ENCODE measurements around the gene ACYP2.
A peak's percentile ranks its signal among the peaks of the same experiment; 100 is the strongest.

ACYP2 gene

GRCh38 chr2:54076586-54076985 lies 38.8 kb upstream of the ACYP2 start:
- Histone ChIP-seq H3K9me3 (ENCODE audit: control extremely low read depth in 1 of 5, control insufficient read depth in 4 of 5, insufficient read depth in 2 of 5, low read depth in 1 of 5, low read length in 4 of 5) (no peaks in the 10 kb centered on the region), H3K27me3 (replicated peaks in 2 of 5; ENCODE audit: control insufficient read depth in 4 of 5, insufficient read depth in 5 of 5, low read length in 4 of 5) (no peaks in the 10 kb centered on the region), H3K4me3 (ENCODE audit: control insufficient read depth in 1 of 7, extremely low read depth in 1 of 7, insufficient read depth in 4 of 7, low read depth in 2 of 7, low read length in 6 of 7) (no peak overlapping the region), H3K4me1 (ENCODE audit: control extremely low read depth in 1 of 4, control insufficient read depth in 4 of 4, insufficient read depth in 4 of 4, low read length in 3 of 4) (peaks cover 0 to 11% (median 1%) of the 10 kb centered on the region in 4 experiments), H3K27ac (ENCODE audit: insufficient read depth in 1 of 2, low read depth in 1 of 2, low read length in 2 of 2, poor library complexity in 1 of 2, severe bottlenecking in 2 of 2) (peak overlapping the region in 1 of 2 experiments; percentile 22), H3K36me3 (ENCODE audit: control insufficient read depth in 4 of 4, insufficient read depth in 4 of 4, low read length in 3 of 4) (no peaks in the 10 kb centered on the region)
- no peak for DNase-seq
- WGBS (ENCODE audit: insufficient coverage): no CpG with 5 or more reads among the region's 1 CpG
- ChIA-PET CTCF (interaction anchor here (1.3 kb wide), 1 partner anchor 16 kb away, joined by 3 read pairs; no protein-coding TSS in a partner anchor), POLR2A (no interaction called here)

- peak overlapping the region in 1 of 2 experiments; percentile 52 for H3K27ac ChIP-seq (ENCODE audit: insufficient read depth in 1 of 2, low read depth in 1 of 2, low read length in 2 of 2, poor library complexity in 1 of 2, severe bottlenecking in 2 of 2)
- peaks cover 0 to 11% (median 1%) of the 10 kb centered on the region in 4 experiments for H3K4me1 ChIP-seq (ENCODE audit: control extremely low read depth in 1 of 4, control insufficient read depth in 4 of 4, insufficient read depth in 4 of 4, low read length in 3 of 4)
- H3K36me3 ChIP-seq (ENCODE audit: control insufficient read depth in 4 of 4, insufficient read depth in 4 of 4, low read length in 3 of 4): no peaks in the 10 kb centered on the region
- POLR2A ChIA-PET: no interaction called here
- H3K9me3 ChIP-seq (ENCODE audit: control extremely low read depth in 1 of 5, control insufficient read depth in 4 of 5, insufficient read depth in 2 of 5, low read depth in 1 of 5, low read length in 4 of 5): no peaks in the 10 kb centered on the region
- H3K4me3 ChIP-seq (ENCODE audit: control insufficient read depth in 1 of 7, extremely low read depth in 1 of 7, insufficient read depth in 4 of 7, low read depth in 2 of 7, low read length in 6 of 7): no peak overlapping the region
- WGBS (ENCODE audit: insufficient coverage): 58% methylated on average over 2 of the region's 2 CpGs
- CTCF ChIA-PET: interaction anchor here (1.3 kb wide), 1 partner anchor 15 kb away, joined by 3 read pairs; no protein-coding TSS in a partner anchor
- no peaks in the 10 kb centered on the region for H3K27me3 ChIP-seq (replicated peaks in 2 of 5; ENCODE audit: control insufficient read depth in 4 of 5, insufficient read depth in 5 of 5, low read length in 4 of 5)
- peak; percentile 15 to 61 (median 33) for DNase-seq
Observed at GRCh38 chr2:54077088-54077900, 38.1 kb upstream of the ACYP2 start.

GRCh38 chr2:54079331-54079730 lies 36.1 kb upstream of the ACYP2 start:
- WGBS (ENCODE audit: insufficient coverage): no CpG with 5 or more reads among the region's 2 CpGs
- Histone ChIP-seq H3K9me3 (ENCODE audit: control extremely low read depth in 1 of 5, control insufficient read depth in 4 of 5, insufficient read depth in 2 of 5, low read depth in 1 of 5, low read length in 4 of 5) (no peaks in the 10 kb centered on the region), H3K4me1 (ENCODE audit: control extremely low read depth in 1 of 4, control insufficient read depth in 4 of 4, insufficient read depth in 4 of 4, low read length in 3 of 4) (peaks cover 0 to 11% (median 1%) of the 10 kb centered on the region in 4 experiments), H3K27me3 (replicated peaks in 2 of 5; ENCODE audit: control insufficient read depth in 4 of 5, insufficient read depth in 5 of 5, low read length in 4 of 5) (no peaks in the 10 kb centered on the region), H3K4me3 (ENCODE audit: control insufficient read depth in 1 of 7, extremely low read depth in 1 of 7, insufficient read depth in 4 of 7, low read depth in 2 of 7, low read length in 6 of 7) (no peak overlapping the region), H3K36me3 (ENCODE audit: control insufficient read depth in 4 of 4, insufficient read depth in 4 of 4, low read length in 3 of 4) (no peaks in the 10 kb centered on the region), H3K27ac (ENCODE audit: insufficient read depth in 1 of 2, low read depth in 1 of 2, low read length in 2 of 2, poor library complexity in 1 of 2, severe bottlenecking in 2 of 2) (no peak overlapping the region)
- DNase-seq: no peak
- ChIA-PET CTCF (interaction anchor here (1.0 to 1.6 kb wide), 3 partner anchors 9 to 42 kb away, joined by 3 to 4 read pairs (median 3); no protein-coding TSS in a partner anchor), POLR2A (interaction anchor here (0.6 kb wide), 1 partner anchor 10 kb away, joined by 4 read pairs; no protein-coding TSS in a partner anchor)

- Histone ChIP-seq H3K36me3 (ENCODE audit: control insufficient read depth in 4 of 4, insufficient read depth in 4 of 4, low read length in 3 of 4) (no peaks in the 10 kb centered on the region), H3K4me3 (ENCODE audit: control insufficient read depth in 1 of 7, extremely low read depth in 1 of 7, insufficient read depth in 4 of 7, low read depth in 2 of 7, low read length in 6 of 7) (no peak overlapping the region), H3K4me1 (ENCODE audit: control extremely low read depth in 1 of 4, control insufficient read depth in 4 of 4, insufficient read depth in 4 of 4, low read length in 3 of 4) (peaks cover 0 to 9% (median 1%) of the 10 kb centered on the region in 4 experiments), H3K27me3 (replicated peaks in 2 of 5; ENCODE audit: control insufficient read depth in 4 of 5, insufficient read depth in 5 of 5, low read length in 4 of 5) (no peaks in the 10 kb centered on the region), H3K9me3 (ENCODE audit: control extremely low read depth in 1 of 5, control insufficient read depth in 4 of 5, insufficient read depth in 2 of 5, low read depth in 1 of 5, low read length in 4 of 5) (no peaks in the 10 kb centered on the region), H3K27ac (ENCODE audit: insufficient read depth in 1 of 2, low read depth in 1 of 2, low read length in 2 of 2, poor library complexity in 1 of 2, severe bottlenecking in 2 of 2) (no peak overlapping the region)
- ChIA-PET CTCF (interaction anchor here (0.6 kb wide), 1 partner anchor 1099 kb away, joined by 5 read pairs; no protein-coding TSS in a partner anchor), POLR2A (interaction anchor here (0.6 kb wide), 1 partner anchor 451 kb away, joined by 3 read pairs; no protein-coding TSS in a partner anchor)
- DNase-seq: no peak
- WGBS (ENCODE audit: insufficient coverage): 94% methylated on average over 3 of the region's 6 CpGs
Observed at GRCh38 chr2:54081574-54081973, 33.8 kb upstream of the ACYP2 start.

- Histone ChIP-seq H3K9me3 (ENCODE audit: control extremely low read depth in 1 of 5, control insufficient read depth in 4 of 5, insufficient read depth in 2 of 5, low read depth in 1 of 5, low read length in 4 of 5) (no peaks in the 10 kb centered on the region), H3K27me3 (replicated peaks in 2 of 5; ENCODE audit: control insufficient read depth in 4 of 5, insufficient read depth in 5 of 5, low read length in 4 of 5) (no peaks in the 10 kb centered on the region), H3K27ac (ENCODE audit: insufficient read depth in 1 of 2, low read depth in 1 of 2, low read length in 2 of 2, poor library complexity in 1 of 2, severe bottlenecking in 2 of 2) (no peak overlapping the region), H3K36me3 (ENCODE audit: control insufficient read depth in 4 of 4, insufficient read depth in 4 of 4, low read length in 3 of 4) (no peaks in the 10 kb centered on the region), H3K4me1 (ENCODE audit: control extremely low read depth in 1 of 4, control insufficient read depth in 4 of 4, insufficient read depth in 4 of 4, low read length in 3 of 4) (no peaks in the 10 kb centered on the region), H3K4me3 (ENCODE audit: control insufficient read depth in 1 of 7, extremely low read depth in 1 of 7, insufficient read depth in 4 of 7, low read depth in 2 of 7, low read length in 6 of 7) (no peak overlapping the region)
- POLR2A ChIA-PET: no interaction called here
- 98% methylated on average over 6 of the region's 6 CpGs for WGBS (ENCODE audit: insufficient coverage)
- CTCF ChIA-PET: interaction anchor here (1.3 kb wide), 1 partner anchor 593 kb away, joined by 3 read pairs; no protein-coding TSS in a partner anchor
- no peak for DNase-seq
Observed at GRCh38 chr2:54083021-54083420, 32.4 kb upstream of the ACYP2 start.

- CTCF ChIA-PET: interaction anchor here (1.3 kb wide), 1 partner anchor 593 kb away, joined by 3 read pairs; no protein-coding TSS in a partner anchor
- POLR2A ChIA-PET: no interaction called here
Observed at GRCh38 chr2:54083445-54083844, 32.0 kb upstream of the ACYP2 start.

GRCh38 chr2:54084600-54084999 lies 30.8 kb upstream of the ACYP2 start:
- no peak overlapping the region for H3K4me3 ChIP-seq (ENCODE audit: control insufficient read depth in 1 of 7, extremely low read depth in 1 of 7, insufficient read depth in 4 of 7, low read depth in 2 of 7, low read length in 6 of 7)
- no CpG with 5 or more reads among the region's 3 CpGs for WGBS (ENCODE audit: insufficient coverage)
- H3K4me1 ChIP-seq (ENCODE audit: control extremely low read depth in 1 of 4, control insufficient read depth in 4 of 4, insufficient read depth in 4 of 4, low read length in 3 of 4): no peaks in the 10 kb centered on the region
- ChIA-PET POLR2A (no interaction called here), CTCF (no interaction called here)
- H3K27ac ChIP-seq (ENCODE audit: insufficient read depth in 1 of 2, low read depth in 1 of 2, low read length in 2 of 2, poor library complexity in 1 of 2, severe bottlenecking in 2 of 2): no peak overlapping the region
- H3K27me3 ChIP-seq (replicated peaks in 2 of 5; ENCODE audit: control insufficient read depth in 4 of 5, insufficient read depth in 5 of 5, low read length in 4 of 5): no peaks in the 10 kb centered on the region
- H3K36me3 ChIP-seq (ENCODE audit: control insufficient read depth in 4 of 4, insufficient read depth in 4 of 4, low read length in 3 of 4): no peaks in the 10 kb centered on the region
- no peaks in the 10 kb centered on the region for H3K9me3 ChIP-seq (ENCODE audit: control extremely low read depth in 1 of 5, control insufficient read depth in 4 of 5, insufficient read depth in 2 of 5, low read depth in 1 of 5, low read length in 4 of 5)
- no peak for DNase-seq

More at GRCh38 chr2:54083445-54083844, 32.0 kb upstream of the ACYP2 start:
- Histone ChIP-seq H3K27me3 (replicated peaks in 2 of 5; ENCODE audit: control insufficient read depth in 4 of 5, insufficient read depth in 5 of 5, low read length in 4 of 5) (no peaks in the 10 kb centered on the region), H3K9me3 (ENCODE audit: control extremely low read depth in 1 of 5, control insufficient read depth in 4 of 5, insufficient read depth in 2 of 5, low read depth in 1 of 5, low read length in 4 of 5) (no peaks in the 10 kb centered on the region), H3K36me3 (ENCODE audit: control insufficient read depth in 4 of 4, insufficient read depth in 4 of 4, low read length in 3 of 4) (no peaks in the 10 kb centered on the region), H3K4me3 (ENCODE audit: control insufficient read depth in 1 of 7, extremely low read depth in 1 of 7, insufficient read depth in 4 of 7, low read depth in 2 of 7, low read length in 6 of 7) (no peak overlapping the region), H3K27ac (ENCODE audit: insufficient read depth in 1 of 2, low read depth in 1 of 2, low read length in 2 of 2, poor library complexity in 1 of 2, severe bottlenecking in 2 of 2) (no peak overlapping the region), H3K4me1 (ENCODE audit: control extremely low read depth in 1 of 4, control insufficient read depth in 4 of 4, insufficient read depth in 4 of 4, low read length in 3 of 4) (no peaks in the 10 kb centered on the region)
- WGBS (ENCODE audit: insufficient coverage): 100% methylated on average over 1 of the region's 1 CpG
- DNase-seq: no peak
